H7 (cell line): ENCODE data around the gene ATP5ME. TPM values are rescaled to one million over a fixed set of nuclear protein-coding genes. Genes with fewer than 3 reads are reported as not detected.
A peak's percentile ranks its signal among the peaks of the same experiment; 100 is the strongest.
"Not testable (repeated sequence)": the region's sequence is repeated elsewhere in the genome, so short reads cannot be mapped to it uniquely, and the experiment has no call there.

Experiments
- DNase-seq: peaks from one replicate; pipeline ENCODE4 v3.0.0; 2012
- H3K27me3 ChIP-seq: 2 replicates; pipeline ENCODE4 v1.6.0; 2011; ENCODE audit warnings: mild to moderate bottlenecking, low read length; ENCODE audit not compliant: control insufficient read depth, insufficient read depth
- H3K36me3 ChIP-seq: replicated peaks from 2 replicates; pipeline ENCODE4 v1.5.1; 2011; ENCODE audit warnings: low read length; ENCODE audit not compliant: control insufficient read depth, insufficient read depth
- H3K4me3 ChIP-seq: 2 replicates; pipeline ENCODE4 v1.5.1; 2011; ENCODE audit warnings: low read depth, mild to moderate bottlenecking, control low read depth, low read length, moderate library complexity; ENCODE audit not compliant: insufficient read depth
- total RNA-seq: library from RNA; depleted of rRNA; stranded (reverse); fragments of >200 nt; shearing (Covaris generic); gene quantifications from 2 replicates; pipeline ENCODE4 v1.2.3, GENCODE V29; 2014

Gene ATP5ME
- total RNA-seq, 1 experiment from 2014 or later, result 410 TPM

- Histone ChIP-seq H3K36me3 (no peaks in the 10 kb centered on the region), H3K4me3 (no peak overlapping the region), H3K27me3 (no peaks in the 10 kb centered on the region)
- peak; percentile 73 for DNase-seq
Measured at GRCh38 chr4:653080-653821, 20.8 kb downstream of the ATP5ME start.

GRCh38 chr4:651884-652642 is 22.0 kb downstream of the ATP5ME start:
- no peak overlapping the region for H3K4me3 ChIP-seq
- DNase-seq, result peak; percentile 71
- H3K36me3 ChIP-seq, result no peaks in the 10 kb centered on the region
- H3K27me3 ChIP-seq, result no peaks in the 10 kb centered on the region

GRCh38 chr4:650951-651883 is 22.9 kb downstream of the ATP5ME start:
- DNase-seq, result peak; percentile 81

GRCh38 chr4:650461-650860 is 23.6 kb downstream of the ATP5ME start:
- Histone ChIP-seq H3K36me3 (no peaks in the 10 kb centered on the region), H3K27me3 (no peaks in the 10 kb centered on the region), H3K4me3 (no peak overlapping the region)
- DNase-seq, result no peak

More at GRCh38 chr4:650951-651883, 22.9 kb downstream of the ATP5ME start:
- Histone ChIP-seq H3K27me3 (no peaks in the 10 kb centered on the region), H3K36me3 (no peaks in the 10 kb centered on the region), H3K4me3 (no peak overlapping the region)

- Histone ChIP-seq H3K4me3 (no peak overlapping the region), H3K27me3 (no peaks in the 10 kb centered on the region), H3K36me3 (no peaks in the 10 kb centered on the region)
- DNase-seq, result no peak
Measured at GRCh38 chr4:649751-650310, 24.2 kb downstream of the ATP5ME start.

GRCh38 chr4:649293-649625 is 24.8 kb downstream of the ATP5ME start:
- no peak overlapping the region for H3K4me3 ChIP-seq
- no peaks in the 10 kb centered on the region for H3K36me3 ChIP-seq
- H3K27me3 ChIP-seq, result no peaks in the 10 kb centered on the region
- DNase-seq, result no peak

- no peak overlapping the region for H3K4me3 ChIP-seq
- no peaks in the 10 kb centered on the region for H3K27me3 ChIP-seq
- no peaks in the 10 kb centered on the region for H3K36me3 ChIP-seq
- no peak for DNase-seq
Measured at GRCh38 chr4:648579-649292, 25.3 kb downstream of the ATP5ME start.

GRCh38 chr4:647481-647880 is 26.6 kb downstream of the ATP5ME start:
- Histone ChIP-seq H3K36me3 (no peaks in the 10 kb centered on the region), H3K4me3 (no peak overlapping the region), H3K27me3 (no peaks in the 10 kb centered on the region)
- no peak for DNase-seq

GRCh38 chr4:646460-646859 is 27.6 kb downstream of the ATP5ME start:
- Histone ChIP-seq H3K36me3 (no peaks in the 10 kb centered on the region), H3K27me3 (no peaks in the 10 kb centered on the region), H3K4me3 (no peak overlapping the region)
- no peak for DNase-seq

GRCh38 chr4:642366-642765 is 31.7 kb downstream of the ATP5ME start:
- not testable (repeated sequence) for H3K4me3 ChIP-seq, DNase-seq, H3K36me3 ChIP-seq

GRCh38 chr4:637536-638280 is 36.4 kb downstream of the ATP5ME start:
- Histone ChIP-seq H3K27me3 (no peaks in the 10 kb centered on the region), H3K4me3 (no peak overlapping the region), H3K36me3 (no peaks in the 10 kb centered on the region)
- peak; percentile 48 for DNase-seq

More at GRCh38 chr4:642366-642765, 31.7 kb downstream of the ATP5ME start:
- H3K27me3 ChIP-seq, result not testable (repeated sequence)

GRCh38 chr4:636628-637159 is 37.4 kb downstream of the ATP5ME start:
- Histone ChIP-seq H3K36me3 (no peaks in the 10 kb centered on the region), H3K27me3 (no peaks in the 10 kb centered on the region), H3K4me3 (no peak overlapping the region)
- no peak for DNase-seq
